Gastroesophageal sphincter (tissue), 4 donors: ENCODE results near the gene ZNF274. TPM values are rescaled to one million over a fixed set of nuclear protein-coding genes. Genes with fewer than 3 reads are reported as not detected.

ENCODE experiments used
- ATAC-seq: fragments of 150-250 bp; one replicate; pipeline ENCODE4 v1.9.1; 2016; ENCODE audit warnings: mild to moderate bottlenecking, moderate library complexity
- H3K27ac ChIP-seq, 4 donors: fragments of 200-600 bp; sonication (generic) in 3 of 4; 1 replicate in 3 of 4; 2 replicates in 1 of 4; pipeline ENCODE4 v1.5.1; 2016 to 2019
- H3K27me3 ChIP-seq: fragments of 200-600 bp; sonication (generic); one replicate; pipeline ENCODE4 v1.5.1; 2019
- H3K36me3 ChIP-seq, 2 donors: fragments of 200-600 bp; sonication (generic); one replicate each; pipeline ENCODE4 v1.5.1; 2019; ENCODE audit warnings: control low read depth in 1 of 2
- H3K4me1 ChIP-seq, 3 donors: fragments of 200-600 bp; sonication (generic); 1 replicate in 2 of 3; 2 replicates in 1 of 3; pipeline ENCODE4 v1.5.1; 2016 to 2019; ENCODE audit warnings: control low read depth in 2 of 3
- H3K4me3 ChIP-seq, 2 donors: fragments of 200-600 bp; sonication (generic); one replicate each; pipeline ENCODE4 v1.5.1; 2019; ENCODE audit warnings: mild to moderate bottlenecking in 1 of 2, moderate library complexity in 1 of 2
- H3K9me3 ChIP-seq, 3 donors: fragments of 200-600 bp; sonication (generic); one replicate each; pipeline ENCODE4 v1.5.1; 2017 to 2019; ENCODE audit warnings: control low read depth in 2 of 3
- EP300 ChIP-seq: sonication (generic); formaldehyde crosslinking; IDR thresholded peaks from one replicate; pipeline ENCODE4 v1.6.1; 2017; ENCODE audit warnings: antibody characterized with exemption, mild to moderate bottlenecking
- POLR2A ChIP-seq, 2 donors: fragments of 450-650 bp; IDR thresholded peaks; one replicate each; pipeline ENCODE4 v1.6.1; 2017; ENCODE audit warnings: antibody characterized with exemption in 2 of 2, mild to moderate bottlenecking in 2 of 2, moderate library complexity in 1 of 2
- POLR2AphosphoS5 ChIP-seq: sonication (generic); formaldehyde crosslinking; IDR thresholded peaks from one replicate; pipeline ENCODE4 v1.6.1; 2017; ENCODE audit warnings: antibody characterized with exemption
- WGBS, 2 donors: methylation state at CpG; one replicate each; pipeline ENCODE4 v1.1.5; 2018; ENCODE audit warnings: low coverage in 1 of 2; 5-methylcytosine and 5-hydroxymethylcytosine counted together
- total RNA-seq, 4 donors: library from RNA; depleted of rRNA; stranded (reverse); fragments of >200 nt; gene quantifications; one replicate each; pipeline ENCODE4 v1.1.0, GENCODE V29; 2016
- TF ChIP-seq, protein P1 (sequence below), 4 experiments: fragments of 200-600 bp in 2 of 4; fragments of 450-650 bp in 2 of 4; sonication (generic) in 1 of 4; IDR thresholded peaks; one replicate each; pipeline ENCODE4 v1.5.1; 2017 to 2019; ENCODE audit warnings: antibody characterized with exemption in 4 of 4, mild to moderate bottlenecking in 2 of 4, moderate library complexity in 2 of 4

ZNF274 gene
- total RNA-seq, 4 donors from 2014 or later, result 17.0 to 23.5 (median 18.6) TPM

DNA sequence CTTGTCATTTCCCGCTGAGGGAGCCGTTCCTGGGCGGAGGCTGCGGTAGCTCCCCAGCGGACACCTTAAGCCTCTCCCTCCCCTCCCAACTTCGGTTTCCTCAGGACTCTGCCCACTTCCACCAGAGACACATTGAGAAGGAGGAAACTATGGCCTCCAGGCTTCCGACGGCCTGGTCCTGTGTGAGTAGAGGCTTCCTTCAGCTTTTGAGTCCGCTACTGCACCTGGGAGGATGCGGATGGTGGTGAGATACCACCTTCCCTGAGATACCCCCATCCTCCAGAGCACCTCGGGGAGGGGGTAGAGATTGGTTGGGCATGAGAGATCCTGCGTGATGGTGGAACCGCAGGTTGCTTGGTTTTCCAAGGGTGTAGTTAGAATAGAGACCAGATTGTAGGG, 955 bp downstream of the ZNF274 start:
- peaks cover 0 to 21% (median 0%) of the 10 kb centered on the region in 3 donors for H3K4me1 ChIP-seq
- ATAC-seq, result no peak
- TF ChIP-seq POLR2A (IDR thresholded peaks at IDR 0.05), result no peak
- TF ChIP-seq, protein P1, sequence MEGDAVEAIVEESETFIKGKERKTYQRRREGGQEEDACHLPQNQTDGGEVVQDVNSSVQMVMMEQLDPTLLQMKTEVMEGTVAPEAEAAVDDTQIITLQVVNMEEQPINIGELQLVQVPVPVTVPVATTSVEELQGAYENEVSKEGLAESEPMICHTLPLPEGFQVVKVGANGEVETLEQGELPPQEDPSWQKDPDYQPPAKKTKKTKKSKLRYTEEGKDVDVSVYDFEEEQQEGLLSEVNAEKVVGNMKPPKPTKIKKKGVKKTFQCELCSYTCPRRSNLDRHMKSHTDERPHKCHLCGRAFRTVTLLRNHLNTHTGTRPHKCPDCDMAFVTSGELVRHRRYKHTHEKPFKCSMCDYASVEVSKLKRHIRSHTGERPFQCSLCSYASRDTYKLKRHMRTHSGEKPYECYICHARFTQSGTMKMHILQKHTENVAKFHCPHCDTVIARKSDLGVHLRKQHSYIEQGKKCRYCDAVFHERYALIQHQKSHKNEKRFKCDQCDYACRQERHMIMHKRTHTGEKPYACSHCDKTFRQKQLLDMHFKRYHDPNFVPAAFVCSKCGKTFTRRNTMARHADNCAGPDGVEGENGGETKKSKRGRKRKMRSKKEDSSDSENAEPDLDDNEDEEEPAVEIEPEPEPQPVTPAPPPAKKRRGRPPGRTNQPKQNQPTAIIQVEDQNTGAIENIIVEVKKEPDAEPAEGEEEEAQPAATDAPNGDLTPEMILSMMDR (IDR thresholded peaks at IDR 0.05), result no peak
- no peak for TF ChIP-seq POLR2AphosphoS5
- no peak for TF ChIP-seq EP300

GRCh38 chr19:58196901-58197616, 14.2 kb downstream of the ZNF274 start:
- Histone ChIP-seq H3K27me3 (no peaks in the 10 kb centered on the region), H3K4me1 (no peaks in the 10 kb centered on the region), H3K4me3 (no peak overlapping the region), H3K36me3 (peaks cover 25 to 100% of the 10 kb centered on the region in 2 donors), H3K27ac (no peak overlapping the region), H3K9me3 (peaks cover 12 to 100% (median 62%) of the 10 kb centered on the region in 3 donors)
- ATAC-seq, result no peak
- TF ChIP-seq POLR2A (IDR thresholded peaks at IDR 0.05) (no peak), EP300 (no peak), POLR2AphosphoS5 (no peak)
- TF ChIP-seq, protein P1 (IDR thresholded peaks at IDR 0.05), result no peak
- 64 to 67% methylated on average over 6 of the region's 6 CpGs for WGBS, 2 donors

More for the DNA sequence above, 955 bp downstream of the ZNF274 start:
- H3K36me3 ChIP-seq, result peaks cover 0 to 76% of the 10 kb centered on the region in 2 donors
- H3K4me3 ChIP-seq, result peak overlapping the region; percentile 40 to 91
- peaks cover 0 to 100% (median 16%) of the 10 kb centered on the region in 3 donors for H3K9me3 ChIP-seq
- WGBS, 2 donors, result no CpG with 5 or more reads among the region's 13 CpGs
- H3K27me3 ChIP-seq, result no peaks in the 10 kb centered on the region
- H3K27ac ChIP-seq, result peak overlapping the region; percentile 70 to 98 (median 96)

DNA sequence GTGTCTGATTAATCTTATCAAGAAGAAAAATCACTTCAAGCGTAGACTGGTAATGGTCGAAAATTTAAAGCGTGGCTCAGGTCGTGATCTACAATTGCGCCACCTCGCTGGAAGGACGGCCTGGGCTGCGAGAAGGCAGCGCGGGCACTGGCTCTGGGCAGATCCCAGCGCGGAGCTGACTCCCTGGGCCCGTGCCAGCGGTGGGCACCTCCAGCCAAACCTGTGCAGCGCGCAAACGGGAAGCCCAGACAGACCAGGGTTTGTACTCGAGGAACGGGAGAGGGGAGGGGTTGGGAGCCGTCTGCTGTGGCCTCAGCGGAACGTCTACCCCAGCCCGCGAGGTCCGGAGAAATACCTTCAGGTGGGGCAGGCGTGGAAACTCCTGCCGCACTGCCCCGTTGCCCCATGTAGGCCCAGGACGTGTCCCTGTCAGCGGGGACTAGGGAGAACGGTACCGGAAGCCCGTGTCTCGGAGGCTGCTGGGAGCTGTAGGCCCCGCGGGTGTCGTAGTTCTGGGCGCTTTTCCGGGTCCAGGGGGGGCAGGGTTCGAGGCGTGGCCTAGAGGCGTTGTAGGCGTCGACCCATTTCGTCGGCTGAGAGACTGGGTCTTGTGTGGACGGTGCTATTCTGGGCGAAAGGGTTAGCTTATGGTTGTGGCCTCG, 21.1 kb downstream of the ZNF274 start:
- no peak for ATAC-seq
- Histone ChIP-seq H3K27ac (no peak overlapping the region), H3K27me3 (no peaks in the 10 kb centered on the region), H3K4me1 (no peaks in the 10 kb centered on the region), H3K4me3 (no peak overlapping the region), H3K36me3 (peaks cover 5 to 99% of the 10 kb centered on the region in 2 donors), H3K9me3 (peaks cover 4 to 100% (median 56%) of the 10 kb centered on the region in 3 donors)
- 19 to 31% methylated on average over 10 to 13 of the region's 49 CpGs for WGBS, 2 donors
- no peak for TF ChIP-seq EP300
- TF ChIP-seq POLR2A (IDR thresholded peaks at IDR 0.05), result no peak
- no peak for TF ChIP-seq POLR2AphosphoS5

GRCh38 chr19:58204566-58204965, 21.7 kb downstream of the ZNF274 start:
- H3K4me3 ChIP-seq, result no peak overlapping the region
- 13 to 22% methylated on average over 11 to 15 of the region's 15 CpGs for WGBS, 2 donors
- peaks cover 4 to 100% (median 53%) of the 10 kb centered on the region in 3 donors for H3K9me3 ChIP-seq
- H3K27ac ChIP-seq, result no peak overlapping the region
- no peak for ATAC-seq
- H3K4me1 ChIP-seq, result no peaks in the 10 kb centered on the region
- H3K27me3 ChIP-seq, result no peaks in the 10 kb centered on the region
- peaks cover 5 to 99% of the 10 kb centered on the region in 2 donors for H3K36me3 ChIP-seq
- no peak for TF ChIP-seq EP300
- no peak for TF ChIP-seq POLR2A (IDR thresholded peaks at IDR 0.05)
- TF ChIP-seq, protein P1 (IDR thresholded peaks at IDR 0.05), result no peak
- TF ChIP-seq POLR2AphosphoS5, result no peak

DNA sequence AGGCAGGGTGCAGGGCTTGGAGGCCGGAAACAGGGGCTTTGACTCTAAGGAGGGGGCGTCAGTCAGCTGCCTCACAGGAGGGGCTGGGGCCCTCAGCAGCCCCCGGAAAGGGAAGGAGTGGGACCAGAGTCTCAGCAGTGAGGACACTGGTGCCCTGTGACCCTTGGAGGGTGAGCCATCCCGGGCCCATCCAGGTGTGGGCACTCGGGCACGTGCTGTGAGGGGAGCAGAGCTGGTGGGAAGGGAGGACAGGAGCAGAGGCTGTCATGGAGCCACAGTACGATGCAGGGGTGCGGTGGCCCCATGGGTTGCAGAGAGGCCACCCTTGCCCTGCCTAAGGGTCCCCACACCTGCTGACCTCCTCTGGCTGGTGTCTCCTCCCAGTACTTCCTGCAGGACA, 26.7 kb downstream of the ZNF274 start:
- H3K4me3 ChIP-seq, result no peak overlapping the region
- peaks cover 4 to 100% (median 47%) of the 10 kb centered on the region in 3 donors for H3K9me3 ChIP-seq
- peaks cover 14 to 96% of the 10 kb centered on the region in 2 donors for H3K36me3 ChIP-seq
- no peaks in the 10 kb centered on the region for H3K27me3 ChIP-seq
- H3K27ac ChIP-seq, result no peak overlapping the region
- 90% methylated on average over 2 of the region's 8 CpGs; no CpG with 5 or more reads in 1 of the 2 donors for WGBS, 2 donors
- TF ChIP-seq POLR2AphosphoS5 (no peak), POLR2A (IDR thresholded peaks at IDR 0.05) (no peak), EP300 (no peak)
- TF ChIP-seq, protein P1 (IDR thresholded peaks at IDR 0.05), result no peak
- no peaks in the 10 kb centered on the region for H3K4me1 ChIP-seq
- no peak for ATAC-seq
